HG03558 (cell line): Measurements from ENCODE around the gene TRMT2A.

Experiments used
- ATAC-seq: cut with Tn5 transposase; IDR thresholded peaks from one replicate; pipeline ENCODE4 v1.9.1; 2021; ENCODE audit warnings: moderate number of reproducible peaks; ENCODE audit not compliant: unreplicated experiment; ENCODE audit errors: extremely low read depth

The TRMT2A gene

GRCh38 chr22:20135806-20136602, 19.0 kb upstream of the TRMT2A start:
- no peak for ATAC-seq

GRCh38 chr22:20135265-20135664, 18.2 kb upstream of the TRMT2A start:
- ATAC-seq, result no peak

GRCh38 chr22:20133930-20134549, 17.0 kb upstream of the TRMT2A start:
- no peak for ATAC-seq

GRCh38 chr22:20132686-20133246, 15.7 kb upstream of the TRMT2A start:
- ATAC-seq, result no peak

- ATAC-seq, result no peak
Measured at GRCh38 chr22:20131859-20132685, 15.0 kb upstream of the TRMT2A start.

GRCh38 chr22:20131597-20131858, 14.5 kb upstream of the TRMT2A start, which contains the start of gene ZDHHC8:
ZDHHC8 (plus strand) TSS chr22:20131804; CDS start chr22:20131948, 144 bp downstream.
- no peak for ATAC-seq

GRCh38 chr22:20130731-20131596, 13.9 kb upstream of the TRMT2A start:
- ATAC-seq, result no peak

- no peak for ATAC-seq
Measured at GRCh38 chr22:20130319-20130718, 13.3 kb upstream of the TRMT2A start.

- ATAC-seq, result no peak
Measured at GRCh38 chr22:20129747-20130014, 12.7 kb upstream of the TRMT2A start.

GRCh38 chr22:20128902-20129746, 12.1 kb upstream of the TRMT2A start:
- ATAC-seq, result no peak

- ATAC-seq, result no peak
Measured at GRCh38 chr22:20128619-20128901, 11.5 kb upstream of the TRMT2A start.

- ATAC-seq, result no peak
Measured at GRCh38 chr22:20127869-20128618, 11.0 kb upstream of the TRMT2A start.

- no peak for ATAC-seq
Measured at GRCh38 chr22:20127318-20127868, 10.4 kb upstream of the TRMT2A start.

- no peak for ATAC-seq
Measured at GRCh38 chr22:20126284-20127029, 9.4 kb upstream of the TRMT2A start.

- ATAC-seq, result no peak
Measured at GRCh38 chr22:20125201-20126174, 8.5 kb upstream of the TRMT2A start.

GRCh38 chr22:20124083-20124787, 7.2 kb upstream of the TRMT2A start:
- no peak for ATAC-seq
